Measurements from ENCODE around the gene LONP2.
"Not testable (repeated sequence)": the region's sequence is repeated elsewhere in the genome, so short reads cannot be mapped to it uniquely, and the experiment has no call there.

Gene LONP2

DNA sequence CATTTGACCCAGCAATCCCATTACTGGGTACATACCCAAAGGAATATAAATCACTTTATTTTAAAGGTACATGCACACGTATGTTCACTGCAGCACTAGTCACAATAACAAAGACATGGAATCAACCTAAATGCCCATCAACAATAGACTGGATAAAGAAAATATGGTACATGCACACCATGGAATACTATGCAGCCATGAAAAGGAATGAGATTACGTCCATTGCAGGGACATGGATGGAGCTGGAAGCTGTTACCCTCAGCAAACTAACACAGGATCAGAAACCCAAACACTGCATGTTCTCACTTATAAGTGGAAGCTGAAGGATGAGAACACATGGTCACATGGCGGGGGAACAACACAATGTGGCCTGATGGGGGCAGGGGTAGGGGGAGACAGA is 4.0 kb upstream of the LONP2 start:
- DNase-seq = not testable (repeated sequence)

DNA sequence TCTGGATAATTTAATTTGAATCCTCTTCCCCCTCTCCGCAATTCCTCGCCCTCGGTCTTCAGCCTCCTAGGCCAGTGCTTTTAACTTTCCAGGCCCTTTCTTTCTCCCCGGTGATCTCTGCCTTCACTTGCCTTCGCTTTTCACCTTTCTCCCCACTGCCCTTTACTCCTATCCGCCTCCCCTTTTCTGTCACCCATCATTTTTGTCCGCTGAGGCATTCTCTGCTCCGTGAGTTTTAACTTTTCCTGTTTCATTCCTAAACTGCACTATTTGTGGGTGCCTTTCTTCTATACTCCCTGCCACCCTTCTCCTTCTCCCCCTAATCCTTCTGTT is 729 bp downstream of the LONP2 start:
- DNase-seq = no peak

DNA sequence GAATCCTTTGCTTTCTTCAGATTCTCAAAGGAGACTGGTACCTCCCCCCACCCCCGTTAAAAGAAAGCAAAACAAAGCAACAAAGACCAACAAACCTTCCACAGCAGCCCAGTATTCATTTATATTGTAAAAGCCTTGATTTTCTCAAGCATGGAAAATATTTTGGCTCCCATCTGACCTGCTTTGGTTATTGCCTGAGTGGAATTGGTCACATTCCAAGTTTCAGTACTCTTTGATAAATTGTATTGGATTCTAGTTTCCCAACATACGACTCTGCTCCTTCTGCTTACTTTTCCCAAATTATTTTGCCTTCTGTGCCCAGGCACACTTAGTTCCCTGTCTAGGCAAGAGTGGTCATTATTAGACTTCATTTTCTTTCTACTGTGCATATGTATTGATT is 2.0 kb downstream of the LONP2 start:
- no peak for DNase-seq

DNA sequence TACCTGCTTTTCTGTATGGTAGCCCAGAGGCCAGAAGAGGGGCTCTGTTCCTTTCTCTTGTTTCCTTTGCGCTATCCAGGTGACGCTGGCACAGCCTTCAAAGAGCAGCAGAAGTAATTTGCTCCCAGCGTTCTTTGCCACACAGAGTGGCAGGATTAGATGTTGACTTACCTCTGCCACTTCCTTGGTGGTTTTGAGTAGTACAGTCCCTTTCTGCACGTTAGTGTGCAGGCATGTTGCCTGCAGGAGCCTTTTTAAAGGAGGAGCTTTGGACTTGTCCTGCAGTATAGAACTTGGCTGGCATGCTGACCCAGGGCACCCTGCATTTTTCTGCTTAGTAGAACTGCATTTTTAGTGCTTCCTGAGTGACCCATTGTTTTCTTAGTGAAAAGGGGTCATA is 3.2 kb downstream of the LONP2 start, which contains the start of gene ABCC11:
Gene ABCC11 (minus strand): TSS at position 229 of the 400 bp plus-strand sequence. CDS start 15,618 bp downstream, outside the sequence.
- DNase-seq = no peak

DNA sequence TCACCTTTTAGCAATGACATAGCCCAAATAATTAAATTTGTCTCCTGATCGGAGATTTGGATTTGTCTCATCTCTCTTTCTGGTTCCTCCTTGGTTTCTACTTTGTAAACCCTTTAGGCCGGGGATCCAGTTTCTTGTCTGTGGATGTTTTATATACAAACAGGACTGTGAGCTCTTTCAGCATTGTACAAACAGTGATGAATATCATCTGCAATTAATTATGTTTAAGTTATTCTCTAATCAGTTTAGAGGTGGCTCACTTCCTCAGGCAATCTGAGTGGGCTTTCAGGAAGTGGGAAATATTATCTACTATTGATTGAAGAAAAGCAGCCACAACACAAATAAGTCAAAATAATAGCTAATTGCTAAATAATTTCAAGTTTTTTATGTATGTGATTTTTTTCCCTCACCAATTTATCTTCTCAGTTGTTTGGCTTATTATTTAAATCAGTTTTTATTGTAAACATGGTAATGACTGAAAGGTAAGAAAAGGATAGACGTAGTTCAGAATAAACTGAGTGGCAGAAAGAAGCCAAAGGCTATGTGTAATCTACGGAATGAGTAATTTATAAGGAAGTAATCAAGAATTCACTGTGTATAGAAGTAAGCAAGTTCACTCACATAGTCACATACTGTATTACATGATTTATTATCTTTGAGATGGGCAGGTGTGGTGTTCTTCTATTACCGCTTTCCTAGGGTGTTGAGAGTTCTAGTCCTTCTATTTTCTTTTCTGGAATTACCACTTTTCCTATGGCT is 6.6 kb downstream of the LONP2 start:
- DNase-seq = no peak

DNA sequence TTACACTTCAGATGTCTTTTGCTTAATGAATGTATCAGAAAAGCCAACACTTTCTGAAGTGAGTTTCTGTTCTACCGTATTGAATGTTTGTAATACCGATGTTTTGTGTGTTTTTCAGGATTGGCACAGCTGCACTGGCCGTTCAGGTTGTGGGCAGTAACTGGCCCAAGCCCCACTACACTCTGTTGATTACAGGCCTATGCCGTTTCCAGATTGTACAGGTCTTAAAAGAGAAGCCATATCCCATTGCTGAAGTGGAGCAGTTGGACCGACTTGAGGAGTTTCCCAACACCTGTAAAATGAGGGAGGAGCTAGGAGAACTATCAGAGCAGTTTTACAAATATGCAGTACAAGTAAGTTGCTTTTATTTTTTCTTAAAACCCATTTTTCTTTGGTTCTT is 7.9 kb downstream of the LONP2 start:
- no peak for DNase-seq

DNA sequence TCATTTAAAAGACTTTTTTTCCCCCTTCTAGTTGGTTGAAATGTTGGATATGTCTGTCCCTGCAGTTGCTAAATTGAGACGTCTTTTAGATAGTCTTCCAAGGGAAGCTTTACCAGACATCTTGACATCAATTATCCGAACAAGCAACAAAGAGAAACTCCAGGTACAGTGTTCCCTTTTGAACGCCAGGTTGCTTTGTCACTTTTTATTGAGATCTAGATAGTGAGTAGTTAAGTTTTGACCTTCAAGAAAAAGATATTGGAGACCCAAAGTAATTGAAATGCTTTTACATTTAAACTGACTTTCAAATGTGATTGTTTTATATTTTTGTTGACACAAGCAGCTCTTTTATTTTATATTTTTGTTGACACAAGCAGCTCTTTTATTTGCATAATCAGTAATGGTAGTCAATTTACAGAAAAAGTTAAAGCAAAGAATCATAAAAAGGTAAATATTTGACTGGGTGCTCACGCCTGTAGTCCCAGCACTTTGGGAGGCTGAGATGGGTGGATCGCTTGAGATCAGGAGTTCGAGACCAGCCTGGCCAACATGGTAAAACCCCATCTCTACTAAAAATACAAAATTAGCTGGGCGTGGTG is 12.6 kb downstream of the LONP2 start:
- DNase-seq = no peak

DNA sequence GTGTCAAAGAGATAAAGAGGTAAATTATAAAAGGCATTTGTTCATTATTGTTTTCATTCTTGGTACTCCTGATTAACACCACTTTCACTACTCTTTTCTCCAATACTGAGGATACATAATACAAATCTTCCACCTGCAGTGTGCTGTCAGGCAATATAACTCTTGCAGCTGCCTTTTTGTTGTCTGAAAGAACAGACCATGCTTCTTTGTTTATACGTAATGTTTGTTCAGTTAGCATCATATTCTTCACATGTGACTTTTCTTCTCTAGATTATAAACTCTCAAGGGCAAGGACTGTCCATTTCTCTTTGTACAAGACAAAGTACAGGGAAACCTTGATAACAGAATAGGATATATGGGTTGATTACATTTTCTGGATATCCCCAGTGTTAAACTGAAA is 17.5 kb downstream of the LONP2 start:
- no peak for DNase-seq

DNA sequence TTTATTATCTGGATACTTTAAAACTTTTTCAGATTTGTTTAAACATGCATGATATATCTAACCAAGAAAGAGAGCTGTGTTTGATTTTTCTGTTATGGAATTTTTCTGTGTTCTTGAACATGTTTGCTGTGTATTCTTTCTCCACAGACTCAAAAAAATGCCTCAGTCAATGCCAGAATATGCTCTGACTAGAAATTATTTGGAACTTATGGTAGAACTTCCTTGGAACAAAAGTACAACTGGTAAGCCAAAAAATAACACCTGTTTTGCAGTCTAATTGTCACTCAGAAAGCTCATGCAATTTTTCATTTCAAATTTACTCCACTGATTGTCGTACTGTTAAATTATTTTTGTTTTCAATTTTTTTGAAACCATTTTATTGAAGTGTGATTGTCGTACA is 18.5 kb downstream of the LONP2 start:
- DNase-seq = no peak

DNA sequence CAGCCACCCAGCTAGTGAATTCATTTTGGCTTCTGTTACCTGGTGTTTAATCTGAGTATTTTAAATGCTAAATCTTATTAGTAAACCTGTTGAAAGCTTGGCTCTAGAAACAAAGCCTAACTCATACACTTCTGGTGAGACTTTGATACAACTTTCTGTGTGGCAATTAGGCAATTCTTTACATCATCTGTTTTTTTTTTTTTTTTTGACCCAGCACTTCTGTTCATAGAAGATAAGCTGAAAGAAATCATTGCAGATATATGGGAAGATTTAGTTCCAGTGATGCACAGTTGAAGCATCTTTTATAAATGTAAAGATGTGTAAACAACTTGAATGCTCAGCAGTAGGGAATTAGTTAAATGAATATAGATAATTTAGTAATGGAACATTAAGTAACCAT is 24.9 kb downstream of the LONP2 start:
- no peak for DNase-seq

DNA sequence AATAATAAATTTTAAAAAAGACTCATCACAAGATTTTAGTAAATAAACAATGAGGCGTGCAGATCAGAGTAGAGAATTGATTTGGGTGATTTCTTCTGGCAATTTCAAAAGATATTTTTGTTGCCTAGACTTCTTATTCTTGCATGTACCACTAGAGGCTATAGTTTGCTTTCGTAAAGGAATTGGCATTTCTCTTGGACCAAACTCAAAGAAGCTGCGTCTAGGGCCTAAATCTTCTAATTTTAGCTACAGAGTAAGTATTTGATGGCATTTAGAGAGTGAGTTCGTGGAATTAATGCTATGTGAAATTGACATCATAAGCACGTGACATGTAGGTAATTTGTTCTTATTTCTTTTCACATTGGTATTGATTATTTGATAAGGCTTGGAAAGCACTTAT is 27.6 kb downstream of the LONP2 start:
- no peak for DNase-seq

DNA sequence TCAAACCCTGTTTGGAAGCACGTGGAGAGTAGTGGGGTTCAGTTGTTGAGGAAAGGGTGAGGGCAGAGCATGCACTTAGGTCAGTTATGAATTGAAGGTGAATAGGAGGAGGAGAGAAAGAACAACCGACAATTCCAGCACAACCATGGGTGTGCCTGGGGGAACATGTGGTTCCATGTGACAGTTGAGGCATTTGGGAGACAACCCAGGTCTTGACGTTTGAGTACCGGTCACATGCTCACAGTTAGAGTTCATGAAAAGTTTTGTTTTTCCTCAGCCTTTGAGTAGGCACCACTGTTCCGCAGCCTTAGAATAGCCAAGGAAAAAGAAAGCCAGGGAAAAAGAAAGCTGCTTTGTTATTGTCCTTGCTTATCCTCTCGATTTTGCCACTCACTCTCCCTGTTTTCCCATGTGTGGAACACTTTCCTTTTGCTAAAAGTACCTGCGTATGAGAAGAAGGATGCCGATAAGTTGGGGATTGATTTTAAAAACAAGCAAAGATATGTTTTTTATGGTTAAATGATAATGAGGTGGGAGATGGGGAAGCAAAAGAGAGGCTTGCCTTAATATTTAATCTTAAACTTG is 28.8 kb downstream of the LONP2 start:
- no peak for DNase-seq

DNA sequence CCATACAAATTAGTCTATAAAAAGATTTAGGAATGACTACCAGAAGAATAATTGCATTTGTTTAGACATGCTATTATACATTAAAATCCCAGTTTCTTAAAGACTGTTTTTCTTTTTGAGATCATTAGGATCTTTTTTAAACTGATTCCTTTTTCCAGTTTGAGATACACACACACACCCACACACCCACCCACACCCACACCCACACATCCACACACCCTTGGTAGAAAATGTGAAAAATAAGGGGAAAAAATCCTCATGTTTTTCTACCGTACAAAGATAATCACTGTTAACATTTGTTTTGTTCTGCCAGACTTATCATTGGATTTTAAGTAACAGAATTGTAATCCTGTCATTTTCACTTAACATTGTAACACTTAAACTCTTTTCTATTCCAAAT is 30.4 kb downstream of the LONP2 start:
- DNase-seq = no peak

DNA sequence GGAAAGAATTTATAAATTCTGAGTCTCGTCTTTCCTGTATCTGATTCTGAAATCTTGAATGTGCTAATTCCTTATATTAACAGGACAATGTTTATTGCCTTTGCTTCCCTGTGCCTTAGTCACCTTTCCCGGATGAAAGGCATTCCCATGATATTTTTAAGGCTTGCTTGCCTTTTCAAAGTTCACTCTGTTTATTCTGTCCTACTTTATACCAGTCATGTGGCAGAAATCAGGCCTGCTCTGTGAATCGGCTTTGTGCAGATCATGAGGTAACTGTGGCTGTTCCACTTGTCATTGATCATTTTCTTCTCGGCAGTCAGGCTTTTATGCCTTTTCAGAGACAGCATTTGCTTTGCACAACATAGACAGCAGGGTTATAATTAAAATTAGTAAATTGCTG is 32.0 kb downstream of the LONP2 start:
- DNase-seq = no peak

DNA sequence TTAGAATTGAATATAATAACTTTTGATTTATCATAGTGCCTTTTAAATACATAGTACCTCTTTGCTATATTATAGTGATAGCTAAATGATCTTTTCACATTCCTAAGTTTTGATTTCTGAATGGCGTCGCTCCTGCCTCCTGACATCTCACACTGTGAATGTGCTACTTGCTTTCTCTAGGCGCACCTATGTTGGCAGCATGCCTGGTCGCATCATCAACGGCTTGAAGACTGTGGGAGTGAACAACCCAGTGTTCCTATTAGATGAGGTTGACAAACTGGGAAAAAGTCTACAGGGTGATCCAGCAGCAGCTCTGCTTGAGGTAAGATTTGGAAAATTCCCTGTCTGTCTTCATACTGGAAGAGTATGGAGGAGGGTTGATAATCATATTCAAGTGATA is 33.1 kb downstream of the LONP2 start:
- no peak for DNase-seq

DNA sequence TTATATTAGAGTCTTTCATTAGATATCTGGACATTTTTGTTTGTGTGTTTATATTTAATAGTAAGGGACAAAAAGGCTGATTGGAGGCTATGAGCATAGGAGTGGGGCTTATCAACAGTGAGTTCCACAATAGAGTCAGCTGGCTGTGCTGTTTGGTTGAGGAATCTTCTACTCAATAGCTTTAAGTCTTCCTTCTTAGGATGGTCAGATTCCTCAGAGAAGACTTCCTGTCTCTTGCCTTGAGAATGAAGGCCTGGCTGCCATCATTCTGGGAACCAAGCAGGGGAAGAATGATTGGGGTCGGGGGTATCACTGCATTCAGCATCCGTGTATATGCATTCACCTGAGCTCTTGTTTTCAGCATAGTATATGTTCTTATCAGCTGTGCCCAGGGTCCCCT is 35.1 kb downstream of the LONP2 start:
- DNase-seq = no peak

DNA sequence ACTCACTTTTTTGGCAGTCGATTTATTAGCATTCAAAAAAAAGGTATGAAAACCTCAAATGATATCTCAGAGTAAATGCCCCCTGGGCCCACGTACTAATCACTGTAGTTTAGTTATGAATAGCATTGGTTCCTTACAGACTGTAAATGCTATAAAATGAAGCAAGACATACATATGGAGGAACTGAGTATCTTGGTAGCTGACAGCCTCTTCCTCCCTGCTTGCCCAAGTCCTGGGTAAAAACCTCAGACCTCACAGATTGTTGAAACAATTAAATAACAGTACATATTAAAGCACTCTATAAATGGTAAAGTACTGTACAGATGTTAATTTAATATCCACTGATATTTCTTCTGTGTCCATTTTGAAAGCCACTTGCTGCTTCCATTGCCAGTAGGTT is 36.4 kb downstream of the LONP2 start:
- DNase-seq = no peak

DNA sequence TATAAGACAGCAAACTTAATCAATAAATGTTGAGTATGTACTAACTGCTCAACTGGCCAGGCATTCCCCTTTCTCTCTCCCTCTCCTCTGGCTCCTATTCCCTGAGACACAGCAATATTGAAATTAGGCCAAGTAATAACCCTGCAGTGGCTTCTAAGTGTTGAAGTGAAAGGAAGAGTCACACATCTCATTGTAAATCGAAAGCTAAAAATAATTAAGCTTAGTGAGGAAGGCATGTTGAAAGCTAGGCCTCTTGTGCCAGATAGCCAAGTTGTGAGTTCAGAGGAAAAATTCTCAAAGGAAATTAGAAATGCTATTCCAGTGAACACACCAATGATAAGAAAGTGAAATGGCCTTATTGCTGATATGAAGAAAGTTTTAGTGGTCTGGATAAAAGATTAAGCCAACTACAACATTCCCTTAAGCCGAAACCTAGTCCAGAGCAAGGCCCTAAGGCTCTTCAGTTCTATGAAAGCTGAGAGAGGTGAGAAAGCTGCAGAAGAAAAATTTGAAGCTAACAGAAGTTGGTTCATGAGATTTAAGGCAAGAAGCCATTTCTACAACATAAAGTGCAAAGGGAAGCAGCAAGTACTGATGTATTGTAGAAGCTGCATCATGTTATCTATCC is 38.6 kb downstream of the LONP2 start:
- DNase-seq = no peak

DNA sequence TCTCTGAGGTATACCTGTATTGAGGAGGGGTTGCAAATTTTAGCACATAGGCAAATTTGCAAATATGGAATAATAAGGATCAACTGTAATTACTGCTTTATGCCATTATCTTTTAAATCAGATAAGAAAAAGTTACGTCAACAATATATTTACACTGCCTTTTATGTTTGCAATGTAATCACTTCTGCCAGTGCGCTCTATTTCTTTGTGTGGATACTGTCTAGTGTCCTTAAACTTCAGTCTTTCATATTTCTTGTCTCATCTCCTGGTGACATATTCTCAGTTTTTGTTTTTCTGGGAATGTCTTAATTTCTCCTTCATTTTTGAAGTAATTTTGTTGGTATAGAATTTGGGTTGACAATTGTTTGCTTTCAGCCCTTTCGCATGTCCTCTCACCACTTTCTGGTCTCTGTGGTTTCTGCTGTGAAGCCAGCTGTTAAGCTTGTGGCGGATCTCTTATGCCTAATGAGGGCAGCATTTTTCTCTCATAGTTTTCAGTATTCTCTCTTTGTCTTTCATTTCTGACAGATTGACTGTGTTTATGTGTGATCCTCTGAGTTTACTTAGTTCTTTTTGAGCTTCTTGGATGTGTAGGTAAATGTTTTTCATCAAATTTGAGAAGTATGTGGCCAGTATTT is 40.8 kb downstream of the LONP2 start:
- DNase-seq = no peak

DNA sequence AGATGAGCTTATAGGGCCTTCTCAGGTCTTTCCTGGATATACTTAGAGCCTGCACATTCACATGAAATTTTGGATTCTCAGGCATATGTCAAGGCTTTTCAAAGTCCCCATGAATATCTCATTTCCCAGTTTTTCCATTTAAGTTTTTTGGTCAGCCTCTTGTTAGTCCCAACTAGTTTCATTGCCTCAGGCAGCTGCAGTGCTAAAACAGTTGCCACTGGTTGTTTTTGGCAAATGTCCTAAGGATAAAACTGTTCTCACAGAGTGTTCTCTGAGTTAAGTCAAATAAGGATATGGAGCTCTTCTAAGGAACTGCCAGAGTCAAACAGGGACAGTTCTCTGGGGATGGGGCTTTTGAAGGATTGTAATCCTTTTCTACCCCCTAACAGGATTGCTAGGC is 43.1 kb downstream of the LONP2 start:
- DNase-seq = no peak

DNA sequence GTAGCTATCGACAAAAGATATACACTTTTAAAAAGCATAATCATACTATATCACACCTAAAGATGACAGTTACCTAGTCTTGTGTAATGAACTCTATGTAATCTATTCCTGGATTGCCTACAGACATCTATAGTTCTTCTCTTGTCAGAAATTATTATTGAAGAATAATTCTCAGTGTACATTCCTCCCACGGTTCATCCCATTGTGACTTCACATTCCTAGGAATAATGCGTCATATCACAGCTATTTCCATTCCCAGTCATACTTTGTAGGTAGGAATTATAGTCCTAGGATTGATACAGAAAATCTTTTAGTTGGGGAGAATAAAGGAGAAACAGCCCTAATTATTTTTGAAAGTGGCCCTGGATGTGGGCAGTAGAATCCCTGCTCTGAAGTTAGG is 47.2 kb downstream of the LONP2 start:
- no peak for DNase-seq

DNA sequence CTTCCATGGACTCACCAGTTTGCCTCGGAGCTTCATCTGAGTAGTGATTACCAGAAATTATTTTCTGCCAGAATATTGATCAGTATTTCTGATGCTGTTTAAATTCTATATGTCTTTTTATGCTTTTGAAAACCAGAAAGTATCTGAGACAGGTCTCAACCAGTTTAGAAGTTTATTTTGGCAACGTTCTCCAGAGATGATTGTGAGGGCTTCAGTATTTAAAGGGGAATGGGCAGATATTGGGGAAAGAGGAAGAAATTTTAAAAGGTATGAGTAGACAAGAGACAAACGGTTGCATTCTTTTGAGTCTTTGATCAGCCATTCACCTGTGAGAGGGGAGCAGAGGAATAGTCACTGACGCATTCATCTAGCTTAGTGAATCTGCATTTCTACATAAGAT is 47.7 kb downstream of the LONP2 start:
- no peak for DNase-seq

DNA sequence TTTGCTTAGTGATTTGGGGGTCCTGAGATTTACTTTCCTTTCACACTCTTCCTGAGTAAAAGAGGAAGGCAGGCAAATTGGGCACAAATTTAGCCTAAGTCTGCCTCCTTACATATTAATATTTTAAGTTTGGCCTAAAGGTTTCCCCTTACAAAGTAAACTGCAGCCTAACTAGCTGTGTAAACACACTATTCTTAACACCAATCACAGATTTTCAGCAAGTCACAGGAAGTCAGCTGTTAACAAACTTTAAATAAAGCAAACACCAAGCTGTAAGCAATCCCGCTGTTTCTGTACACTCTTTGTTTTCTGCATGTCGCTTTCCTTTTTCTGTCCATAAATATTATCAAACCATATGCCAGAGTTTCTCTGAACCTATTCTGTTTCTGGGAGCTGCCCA is 48.4 kb downstream of the LONP2 start:
- no peak for DNase-seq

DNA sequence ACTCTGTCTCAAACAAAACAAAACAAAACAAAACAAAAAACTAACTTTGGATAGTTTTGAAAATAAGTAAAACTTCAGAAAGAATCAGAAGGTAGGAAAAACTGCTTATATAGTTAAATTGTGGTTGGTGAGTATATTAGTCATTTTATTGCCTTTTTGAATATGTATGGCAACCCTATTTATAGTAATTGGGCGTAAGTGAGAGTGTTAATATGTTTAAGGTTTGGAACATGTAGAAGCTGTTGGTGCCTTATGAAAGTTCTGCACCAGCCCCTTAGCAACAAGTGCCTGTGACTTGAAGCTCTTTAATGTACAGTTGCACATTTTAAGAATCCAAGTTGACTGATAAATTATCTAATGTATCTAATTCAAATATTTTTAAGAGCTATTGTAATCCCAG is 50.6 kb downstream of the LONP2 start:
- no peak for DNase-seq
